ENCODE results near the gene SPECC1L. TPM values are rescaled to one million over a fixed set of nuclear protein-coding genes. Genes with fewer than 3 reads are reported as not detected.

Gene SPECC1L
- total RNA-seq, 1 donor from 2014 or later = 86.2 TPM

Other genes with a start within 250 kb of the SPECC1L start
- 4.1 TPM for gene SUSD2, start 89.3 kb upstream of the SPECC1L start, total RNA-seq
- 38.2 TPM for gene GGT5, start 25.7 kb upstream of the SPECC1L start, total RNA-seq
- gene ADORA2A, start 156.8 kb downstream of the SPECC1L start, total RNA-seq = 8.4 TPM
- 1.3 TPM for gene UPB1, start 224.5 kb downstream of the SPECC1L start, total RNA-seq

Measured in sciatic nerve (tissue), 1 donor.